ENCODE results near the gene ASCC2.
"Not testable (repeated sequence)": the region's sequence is repeated elsewhere in the genome, so short reads cannot be mapped to it uniquely, and the experiment has no call there.

The ASCC2 gene

GRCh38 chr22:29833392-29833965, 4.6 kb downstream of the ASCC2 start (continued):
- TF ChIP-seq ESRRG (CRISPR knock-in tag; IDR thresholded peaks at IDR 0.05) (no peak), GLIS3 (CRISPR knock-in tag; IDR thresholded peaks at IDR 0.05) (no peak)

GRCh38 chr22:29831958-29832357, 6.1 kb downstream of the ASCC2 start:
- TF ChIP-seq ZNF565 (CRISPR knock-in tag; conservative IDR thresholded peaks at IDR 0.05; ENCODE audit: low read depth) (no peak), CREB5 (CRISPR knock-in tag; IDR thresholded peaks at IDR 0.05; ENCODE audit: low read depth) (no peak), ESRRG (CRISPR knock-in tag; IDR thresholded peaks at IDR 0.05) (no peak), ZNF70 (CRISPR knock-in tag; IDR thresholded peaks at IDR 0.05) (no peak), ZFP3 (CRISPR knock-in tag; IDR thresholded peaks at IDR 0.05) (no peak)
- no peak for ATAC-seq

GRCh38 chr22:29831186-29831921, 6.7 kb downstream of the ASCC2 start:
- TF ChIP-seq CSRNP3 (CRISPR knock-in tag; IDR thresholded peaks at IDR 0.05) (no peak), CREB5 (CRISPR knock-in tag; IDR thresholded peaks at IDR 0.05; ENCODE audit: low read depth) (no peak), POU6F1 (CRISPR knock-in tag; IDR thresholded peaks at IDR 0.05; ENCODE audit: borderline replicate concordance, low read depth) (no peak), TCF4 (CRISPR knock-in tag; IDR thresholded peaks at IDR 0.05; ENCODE audit: borderline replicate concordance) (no peak), PATZ1 (CRISPR knock-in tag; IDR thresholded peaks at IDR 0.05; ENCODE audit: borderline replicate concordance) (no peak), ZFP3 (CRISPR knock-in tag; IDR thresholded peaks at IDR 0.05) (no peak), ARNTL (CRISPR knock-in tag; IDR thresholded peaks at IDR 0.05; ENCODE audit: borderline replicate concordance, low read depth) (no peak), GLIS3 (CRISPR knock-in tag; IDR thresholded peaks at IDR 0.05) (no peak), ESRRG (CRISPR knock-in tag; IDR thresholded peaks at IDR 0.05) (no peak), TOX (CRISPR knock-in tag; IDR thresholded peaks at IDR 0.05; ENCODE audit: borderline replicate concordance) (no peak)
- no peak for ATAC-seq

GRCh38 chr22:29830585-29830984, 7.5 kb downstream of the ASCC2 start:
- ATAC-seq = no peak
- no peak for TF ChIP-seq PATZ1 (CRISPR knock-in tag; IDR thresholded peaks at IDR 0.05; ENCODE audit: borderline replicate concordance)
- TF ChIP-seq ZFP3 (CRISPR knock-in tag; IDR thresholded peaks at IDR 0.05) = 0 out of 2 replicates have a peak, but pooled peaks have one; percentile 31

- ATAC-seq = not testable (repeated sequence)
Observed at GRCh38 chr22:29827726-29828125, 10.3 kb downstream of the ASCC2 start.

Measured in SK-N-SH treated with all-trans-retinoic acid at 6 μM for 48 hours (cell line).